Measurements from ENCODE around the gene PCDHA9.
"Not testable (repeated sequence)": the region's sequence is repeated elsewhere in the genome, so short reads cannot be mapped to it uniquely, and the experiment has no call there.

The PCDHA9 gene, protein sequence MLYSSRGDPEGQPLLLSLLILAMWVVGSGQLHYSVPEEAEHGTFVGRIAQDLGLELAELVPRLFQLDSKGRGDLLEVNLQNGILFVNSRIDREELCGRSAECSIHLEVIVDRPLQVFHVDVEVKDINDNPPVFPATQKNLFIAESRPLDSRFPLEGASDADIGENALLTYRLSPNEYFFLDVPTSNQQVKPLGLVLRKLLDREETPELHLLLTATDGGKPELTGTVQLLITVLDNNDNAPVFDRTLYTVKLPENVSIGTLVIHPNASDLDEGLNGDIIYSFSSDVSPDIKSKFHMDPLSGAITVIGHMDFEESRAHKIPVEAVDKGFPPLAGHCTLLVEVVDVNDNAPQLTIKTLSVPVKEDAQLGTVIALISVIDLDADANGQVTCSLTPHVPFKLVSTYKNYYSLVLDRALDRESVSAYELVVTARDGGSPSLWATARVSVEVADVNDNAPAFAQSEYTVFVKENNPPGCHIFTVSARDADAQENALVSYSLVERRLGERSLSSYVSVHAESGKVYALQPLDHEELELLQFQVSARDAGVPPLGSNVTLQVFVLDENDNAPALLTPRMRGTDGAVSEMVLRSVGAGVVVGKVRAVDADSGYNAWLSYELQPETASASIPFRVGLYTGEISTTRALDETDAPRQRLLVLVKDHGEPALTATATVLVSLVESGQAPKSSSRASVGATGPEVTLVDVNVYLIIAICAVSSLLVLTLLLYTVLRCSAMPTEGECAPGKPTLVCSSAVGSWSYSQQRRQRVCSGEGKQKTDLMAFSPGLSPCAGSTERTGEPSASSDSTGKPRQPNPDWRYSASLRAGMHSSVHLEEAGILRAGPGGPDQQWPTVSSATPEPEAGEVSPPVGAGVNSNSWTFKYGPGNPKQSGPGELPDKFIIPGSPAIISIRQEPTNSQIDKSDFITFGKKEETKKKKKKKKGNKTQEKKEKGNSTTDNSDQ

DNA sequence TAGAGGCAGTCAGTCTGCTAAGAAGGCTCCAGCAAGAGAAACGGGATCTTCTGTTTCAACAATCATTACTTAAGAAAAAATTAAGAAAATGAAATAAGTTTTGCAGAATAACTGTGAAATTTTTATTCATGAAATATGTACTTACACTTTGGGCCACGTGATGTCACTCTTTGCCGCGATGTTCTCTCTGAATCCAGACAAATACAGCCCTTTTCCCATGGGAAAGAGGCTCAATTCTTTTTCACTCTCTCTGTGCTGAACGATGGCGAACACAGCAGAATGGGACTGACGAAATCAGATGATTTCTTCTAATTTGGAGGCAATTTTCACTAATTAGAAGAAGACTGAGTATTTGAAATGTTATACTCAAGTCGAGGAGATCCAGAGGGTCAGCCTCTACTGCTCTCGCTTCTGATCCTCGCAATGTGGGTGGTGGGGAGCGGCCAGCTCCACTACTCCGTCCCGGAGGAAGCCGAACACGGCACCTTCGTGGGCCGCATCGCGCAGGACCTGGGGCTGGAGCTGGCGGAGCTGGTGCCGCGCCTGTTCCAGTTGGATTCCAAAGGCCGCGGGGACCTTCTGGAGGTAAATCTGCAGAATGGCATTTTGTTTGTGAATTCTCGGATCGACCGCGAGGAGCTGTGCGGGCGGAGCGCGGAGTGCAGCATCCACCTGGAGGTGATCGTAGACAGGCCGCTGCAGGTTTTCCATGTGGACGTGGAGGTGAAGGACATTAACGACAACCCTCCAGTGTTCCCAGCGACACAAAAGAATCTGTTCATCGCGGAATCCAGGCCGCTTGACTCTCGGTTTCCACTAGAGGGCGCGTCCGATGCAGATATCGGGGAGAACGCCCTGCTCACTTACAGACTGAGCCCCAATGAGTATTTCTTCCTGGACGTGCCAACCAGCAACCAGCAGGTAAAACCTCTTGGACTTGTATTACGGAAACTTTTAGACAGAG lies at the start of gene PCDHA9:
Gene PCDHA9 (plus strand): TSS at position 244 of the 964 bp plus-strand sequence. CDS start 114 bp downstream, at position 358.
- peak; percentile 4 for DNase-seq (ENCODE audit: low read depth)

DNA sequence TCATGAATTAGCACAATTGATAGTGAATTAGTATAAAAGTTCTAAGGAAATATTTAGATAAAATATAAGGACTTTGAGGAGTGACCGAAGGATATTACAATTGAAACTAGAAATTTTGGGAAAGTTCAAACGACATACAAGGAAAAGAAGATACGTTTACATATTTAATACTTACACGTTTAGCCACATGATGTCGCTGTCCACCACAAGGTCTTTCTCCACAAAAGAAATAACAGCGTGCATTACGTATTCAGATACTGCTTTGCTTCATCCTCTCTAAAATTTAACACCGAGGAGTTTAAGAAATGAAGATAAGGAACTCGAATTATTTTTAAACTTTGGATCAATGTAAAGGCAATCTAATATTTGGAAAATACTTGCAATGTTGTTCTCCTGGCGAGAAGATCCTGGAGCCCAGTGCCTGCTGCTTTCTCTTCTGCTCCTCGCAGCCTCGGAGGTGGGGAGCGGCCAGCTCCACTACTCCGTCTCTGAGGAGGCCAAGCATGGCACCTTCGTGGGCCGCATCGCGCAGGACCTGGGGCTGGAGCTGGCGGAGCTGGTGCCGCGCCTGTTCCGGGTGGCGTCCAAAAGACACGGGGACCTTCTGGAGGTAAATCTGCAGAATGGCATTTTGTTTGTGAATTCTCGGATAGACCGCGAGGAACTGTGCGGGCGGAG lies 47.2 kb upstream of the PCDHA9 start, which contains the start of gene PCDHA3:
Gene PCDHA3 (plus strand): TSS at position 242 of the 678 bp plus-strand sequence.
- DNase-seq (ENCODE audit: low read depth) = no peak

DNA sequence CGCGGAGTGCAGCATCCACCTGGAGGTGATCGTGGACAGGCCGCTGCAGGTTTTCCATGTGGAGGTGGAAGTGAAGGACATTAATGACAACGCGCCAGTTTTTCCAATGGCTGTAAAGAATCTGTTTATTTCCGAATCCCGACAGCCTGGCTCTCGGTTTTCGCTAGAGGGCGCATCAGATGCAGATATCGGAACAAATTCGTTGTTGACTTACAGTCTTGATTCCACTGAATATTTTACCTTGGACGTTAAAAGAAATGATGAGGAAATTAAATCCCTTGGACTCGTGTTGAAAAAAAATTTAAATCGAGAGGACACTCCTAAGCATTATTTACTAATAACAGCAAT lies 46.7 kb upstream of the PCDHA9 start:
- DNase-seq (ENCODE audit: low read depth) = no peak

DNA sequence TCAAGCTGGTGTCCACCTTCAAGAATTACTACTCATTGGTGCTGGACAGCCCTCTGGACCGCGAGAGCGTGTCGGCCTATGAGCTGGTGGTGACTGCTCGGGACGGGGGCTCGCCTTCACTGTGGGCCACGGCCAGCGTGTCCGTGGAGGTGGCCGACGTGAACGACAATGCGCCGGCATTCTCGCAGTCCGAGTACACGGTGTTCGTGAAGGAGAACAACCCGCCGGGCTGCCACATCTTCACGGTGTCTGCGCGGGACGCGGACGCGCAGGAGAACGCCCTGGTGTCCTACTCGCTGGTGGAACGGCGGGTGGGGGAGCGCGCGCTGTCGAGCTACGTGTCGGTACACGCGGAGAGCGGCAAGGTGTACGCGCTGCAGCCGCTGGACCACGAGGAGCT lies 45.8 kb upstream of the PCDHA9 start:
- not testable (repeated sequence) for DNase-seq (ENCODE audit: low read depth)

DNA sequence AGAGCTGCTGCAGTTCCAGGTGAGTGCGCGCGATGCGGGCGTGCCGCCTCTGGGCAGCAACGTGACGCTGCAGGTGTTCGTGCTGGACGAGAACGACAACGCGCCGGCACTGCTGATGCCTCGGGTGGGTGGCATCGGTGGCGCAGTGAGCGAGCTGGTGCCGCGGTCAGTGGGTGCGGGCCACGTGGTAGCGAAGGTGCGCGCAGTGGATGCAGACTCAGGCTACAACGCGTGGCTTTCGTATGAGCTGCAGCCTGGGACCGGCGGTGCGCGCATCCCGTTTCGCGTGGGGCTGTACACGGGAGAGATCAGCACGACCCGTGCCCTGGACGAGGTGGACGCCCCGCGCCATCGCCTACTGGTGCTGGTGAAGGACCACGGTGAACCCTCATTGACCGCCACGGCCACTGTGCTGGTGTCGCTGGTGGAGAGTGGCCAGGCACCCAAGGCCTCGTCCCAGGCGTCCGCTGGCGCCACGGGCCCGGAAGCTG lies 45.4 kb upstream of the PCDHA9 start:
- DNase-seq (ENCODE audit: low read depth) = no peak

DNA sequence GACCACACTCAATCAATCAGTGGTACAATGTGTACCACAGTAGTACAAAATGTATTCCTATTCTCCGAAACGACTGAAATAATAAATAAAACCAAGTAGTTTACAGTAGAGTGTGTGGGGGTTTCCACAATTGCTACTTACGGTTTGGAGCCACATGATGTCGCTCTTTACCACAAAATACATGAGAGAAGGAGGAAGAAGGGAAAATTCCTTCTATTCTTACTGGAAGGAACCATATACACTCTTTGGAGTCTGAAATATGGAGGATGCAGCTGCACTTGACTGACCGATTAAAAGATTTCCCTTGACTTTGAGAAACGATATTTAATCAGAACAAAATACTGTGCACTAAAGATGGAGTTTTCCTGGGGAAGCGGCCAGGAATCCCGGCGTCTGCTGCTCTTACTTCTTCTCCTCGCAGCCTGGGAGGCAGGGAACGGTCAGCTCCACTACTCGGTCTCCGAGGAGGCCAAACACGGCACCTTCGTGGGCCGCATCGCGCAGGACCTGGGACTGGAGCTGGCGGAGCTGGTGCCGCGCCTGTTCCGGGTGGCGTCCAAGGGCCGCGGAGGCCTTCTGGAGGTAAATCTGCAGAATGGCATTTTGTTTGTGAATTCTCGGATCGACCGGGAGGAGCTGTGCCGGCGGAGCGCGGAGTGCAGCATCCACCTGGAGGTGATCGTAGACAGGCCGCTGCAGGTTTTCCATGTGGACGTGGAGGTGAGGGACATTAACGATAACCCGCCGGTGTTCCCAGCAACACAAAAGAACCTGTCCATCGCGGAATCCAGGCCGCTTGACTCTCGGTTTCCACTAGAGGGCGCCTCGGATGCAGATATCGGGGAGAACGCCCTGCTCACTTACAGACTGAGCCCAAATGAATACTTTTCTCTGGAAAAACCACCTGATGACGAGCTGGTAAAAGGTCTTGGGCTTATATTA lies 41.1 kb upstream of the PCDHA9 start, which contains the start of gene PCDHA4:
Gene PCDHA4 (plus strand): TSS at position 235 of the 942 bp plus-strand sequence.
- no peak for DNase-seq (ENCODE audit: low read depth)

DNA sequence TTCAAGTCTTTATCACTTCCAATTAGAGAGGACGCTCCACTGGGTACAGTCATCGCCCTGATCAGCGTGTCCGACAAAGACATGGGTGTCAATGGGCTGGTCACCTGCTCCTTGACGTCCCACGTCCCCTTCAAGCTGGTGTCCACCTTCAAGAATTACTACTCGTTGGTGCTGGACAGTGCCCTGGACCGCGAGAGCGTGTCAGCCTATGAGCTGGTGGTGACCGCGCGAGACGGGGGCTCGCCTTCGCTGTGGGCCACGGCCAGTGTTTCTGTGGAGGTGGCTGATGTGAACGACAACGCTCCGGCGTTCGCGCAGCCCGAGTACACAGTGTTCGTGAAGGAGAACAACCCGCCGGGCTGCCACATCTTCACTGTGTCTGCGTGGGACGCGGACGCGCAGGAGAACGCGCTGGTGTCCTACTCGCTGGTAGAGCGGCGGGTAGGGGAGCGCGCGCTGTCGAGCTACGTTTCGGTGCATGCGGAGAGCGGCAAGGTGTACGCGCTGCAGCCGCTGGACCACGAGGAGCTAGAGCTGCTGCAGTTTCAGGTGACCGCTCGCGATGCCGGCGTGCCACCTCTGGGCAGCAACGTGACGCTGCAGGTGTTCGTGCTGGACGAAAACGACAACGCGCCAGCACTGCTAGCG lies 39.8 kb upstream of the PCDHA9 start:
- DNase-seq (ENCODE audit: low read depth) = not testable (repeated sequence)

DNA sequence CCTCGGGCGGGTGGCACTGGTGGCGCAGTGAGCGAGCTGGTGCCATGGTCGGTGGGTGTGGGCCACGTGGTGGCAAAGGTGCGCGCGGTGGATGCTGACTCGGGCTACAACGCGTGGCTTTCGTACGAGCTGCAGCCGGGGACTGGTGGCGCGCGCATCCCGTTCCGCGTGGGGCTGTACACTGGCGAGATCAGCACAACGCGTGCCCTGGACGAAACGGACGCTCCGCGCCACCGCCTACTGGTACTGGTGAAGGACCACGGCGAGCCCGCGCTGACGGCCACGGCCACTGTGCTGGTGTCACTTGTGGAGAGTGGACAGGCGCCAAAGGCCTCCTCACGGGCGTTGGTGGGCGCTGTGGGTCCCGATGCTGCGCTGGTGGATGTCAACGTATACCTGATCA lies 39.3 kb upstream of the PCDHA9 start:
- no peak for DNase-seq (ENCODE audit: low read depth)

DNA sequence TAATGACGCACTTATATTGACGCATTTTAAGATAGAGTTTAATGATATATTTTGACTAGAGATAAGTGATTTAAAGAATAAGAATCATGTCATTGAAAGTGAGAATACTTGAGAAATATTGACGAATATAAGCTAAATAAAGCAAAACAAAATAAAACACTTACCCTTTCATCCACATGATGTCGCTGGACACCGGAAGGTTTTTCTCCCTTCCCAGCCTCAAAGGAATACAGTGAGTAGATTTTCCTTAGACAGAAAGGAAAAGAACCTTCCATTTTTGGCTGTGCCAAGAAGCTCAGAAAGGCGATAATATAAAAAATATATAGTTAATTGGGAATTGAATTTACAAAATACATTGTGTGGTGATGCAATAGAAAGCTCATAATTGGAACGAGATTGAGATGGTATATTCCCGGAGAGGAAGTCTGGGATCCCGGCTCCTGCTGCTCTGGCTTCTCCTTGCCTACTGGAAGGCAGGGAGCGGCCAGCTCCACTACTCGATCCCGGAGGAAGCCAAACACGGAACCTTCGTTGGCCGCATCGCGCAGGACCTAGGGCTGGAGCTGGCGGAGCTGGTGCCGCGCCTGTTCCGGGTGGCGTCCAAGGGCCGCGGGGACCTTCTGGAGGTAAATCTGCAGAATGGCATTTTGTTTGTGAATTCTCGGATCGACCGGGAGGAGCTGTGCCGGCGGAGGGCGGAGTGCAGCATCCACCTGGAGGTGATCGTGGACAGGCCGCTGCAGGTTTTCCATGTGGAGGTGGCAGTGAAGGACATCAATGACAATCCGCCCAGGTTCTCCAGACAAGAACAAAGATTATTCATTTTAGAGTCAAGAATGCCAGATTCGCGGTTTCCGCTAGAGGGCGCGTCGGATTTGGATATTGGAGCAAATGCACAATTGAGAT lies 26.6 kb upstream of the PCDHA9 start, which contains the start of gene PCDHA5:
Gene PCDHA5 (plus strand): TSS at position 239 of the 906 bp plus-strand sequence.
- peak; percentile 4 for DNase-seq (ENCODE audit: low read depth)

DNA sequence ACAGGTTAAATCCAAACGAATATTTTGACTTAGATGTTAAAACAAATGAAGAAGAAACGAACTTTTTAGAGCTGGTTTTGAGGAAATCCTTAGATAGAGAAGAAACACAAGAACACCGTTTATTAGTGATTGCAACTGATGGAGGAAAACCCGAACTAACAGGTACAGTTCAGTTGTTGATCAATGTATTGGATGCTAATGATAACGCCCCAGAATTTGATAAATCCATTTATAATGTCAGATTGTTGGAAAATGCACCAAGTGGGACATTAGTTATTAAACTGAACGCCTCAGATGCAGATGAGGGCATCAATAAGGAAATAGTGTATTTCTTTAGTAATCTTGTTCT lies 25.9 kb upstream of the PCDHA9 start:
- DNase-seq (ENCODE audit: low read depth) = no peak

DNA sequence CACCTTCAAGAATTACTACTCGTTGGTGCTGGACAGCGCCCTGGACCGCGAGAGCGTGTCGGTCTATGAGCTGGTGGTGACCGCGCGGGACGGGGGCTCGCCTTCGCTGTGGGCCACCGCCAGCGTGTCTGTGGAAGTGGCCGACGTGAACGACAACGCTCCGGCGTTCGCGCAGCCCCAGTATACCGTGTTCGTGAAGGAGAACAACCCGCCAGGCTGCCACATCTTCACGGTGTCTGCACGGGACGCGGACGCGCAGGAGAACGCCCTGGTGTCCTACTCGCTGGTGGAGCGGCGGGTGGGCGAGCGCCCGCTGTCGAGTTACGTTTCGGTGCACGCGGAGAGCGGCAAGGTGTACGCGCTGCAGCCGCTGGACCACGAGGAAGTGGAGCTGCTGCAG lies 25.2 kb upstream of the PCDHA9 start:
- DNase-seq (ENCODE audit: low read depth) = not testable (repeated sequence)

DNA sequence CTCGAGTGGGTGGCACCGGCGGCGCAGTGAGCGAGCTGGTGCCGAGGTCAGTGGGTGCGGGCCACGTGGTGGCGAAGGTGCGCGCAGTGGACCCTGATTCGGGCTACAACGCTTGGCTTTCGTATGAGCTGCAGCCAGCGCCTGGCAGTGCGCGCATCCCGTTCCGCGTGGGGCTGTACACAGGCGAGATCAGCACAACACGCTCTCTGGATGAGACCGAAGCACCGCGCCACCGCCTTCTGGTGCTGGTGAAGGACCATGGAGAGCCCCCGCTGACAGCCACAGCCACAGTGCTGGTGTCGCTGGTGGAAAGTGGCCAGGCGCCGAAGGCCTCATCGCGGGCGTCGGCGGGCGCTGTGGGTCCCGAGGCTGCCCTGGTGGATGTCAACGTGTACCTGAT lies 24.7 kb upstream of the PCDHA9 start:
- DNase-seq (ENCODE audit: low read depth) = no peak

DNA sequence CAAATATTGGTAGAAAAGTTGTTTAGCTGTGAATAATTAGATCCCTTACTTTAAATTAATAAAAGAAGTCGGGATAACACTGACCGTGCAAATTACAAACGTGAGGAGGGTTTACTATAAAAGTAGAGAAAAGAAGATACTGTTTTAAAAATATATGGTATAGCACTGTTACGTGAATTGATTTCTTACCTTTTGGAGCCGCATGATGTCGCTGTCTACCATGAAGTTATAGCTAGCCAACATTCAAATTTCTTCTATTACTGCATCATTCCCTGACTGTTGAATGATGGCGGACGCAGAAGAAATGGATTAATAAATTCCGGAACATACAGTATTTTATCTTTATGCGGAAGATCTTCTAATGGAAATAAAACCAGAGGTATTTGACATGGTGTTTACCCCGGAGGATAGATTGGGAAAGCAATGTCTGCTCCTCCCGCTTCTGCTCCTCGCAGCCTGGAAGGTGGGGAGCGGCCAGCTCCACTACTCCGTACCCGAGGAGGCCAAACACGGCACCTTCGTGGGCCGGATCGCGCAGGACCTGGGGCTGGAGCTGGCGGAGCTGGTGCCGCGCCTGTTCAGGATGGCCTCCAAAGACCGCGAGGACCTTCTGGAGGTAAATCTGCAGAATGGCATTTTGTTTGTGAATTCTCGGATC lies 20.3 kb upstream of the PCDHA9 start, which contains the start of gene PCDHA6:
Gene PCDHA6 (plus strand): TSS at position 257 of the 658 bp plus-strand sequence. CDS start 132 bp downstream, at position 389.
- DNase-seq (ENCODE audit: low read depth) = no peak

DNA sequence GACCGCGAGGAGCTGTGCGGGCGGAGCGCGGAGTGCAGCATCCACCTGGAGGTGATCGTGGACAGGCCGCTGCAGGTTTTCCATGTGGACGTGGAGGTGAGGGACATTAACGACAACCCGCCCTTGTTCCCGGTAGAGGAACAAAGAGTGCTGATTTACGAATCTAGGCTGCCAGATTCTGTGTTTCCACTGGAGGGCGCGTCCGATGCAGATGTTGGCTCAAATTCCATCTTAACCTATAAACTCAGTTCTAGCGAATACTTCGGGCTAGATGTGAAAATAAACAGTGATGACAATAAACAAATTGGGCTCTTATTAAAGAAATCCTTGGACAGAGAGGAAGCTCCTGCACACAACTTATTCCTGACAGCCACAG lies 19.8 kb upstream of the PCDHA9 start:
- no peak for DNase-seq (ENCODE audit: low read depth)

DNA sequence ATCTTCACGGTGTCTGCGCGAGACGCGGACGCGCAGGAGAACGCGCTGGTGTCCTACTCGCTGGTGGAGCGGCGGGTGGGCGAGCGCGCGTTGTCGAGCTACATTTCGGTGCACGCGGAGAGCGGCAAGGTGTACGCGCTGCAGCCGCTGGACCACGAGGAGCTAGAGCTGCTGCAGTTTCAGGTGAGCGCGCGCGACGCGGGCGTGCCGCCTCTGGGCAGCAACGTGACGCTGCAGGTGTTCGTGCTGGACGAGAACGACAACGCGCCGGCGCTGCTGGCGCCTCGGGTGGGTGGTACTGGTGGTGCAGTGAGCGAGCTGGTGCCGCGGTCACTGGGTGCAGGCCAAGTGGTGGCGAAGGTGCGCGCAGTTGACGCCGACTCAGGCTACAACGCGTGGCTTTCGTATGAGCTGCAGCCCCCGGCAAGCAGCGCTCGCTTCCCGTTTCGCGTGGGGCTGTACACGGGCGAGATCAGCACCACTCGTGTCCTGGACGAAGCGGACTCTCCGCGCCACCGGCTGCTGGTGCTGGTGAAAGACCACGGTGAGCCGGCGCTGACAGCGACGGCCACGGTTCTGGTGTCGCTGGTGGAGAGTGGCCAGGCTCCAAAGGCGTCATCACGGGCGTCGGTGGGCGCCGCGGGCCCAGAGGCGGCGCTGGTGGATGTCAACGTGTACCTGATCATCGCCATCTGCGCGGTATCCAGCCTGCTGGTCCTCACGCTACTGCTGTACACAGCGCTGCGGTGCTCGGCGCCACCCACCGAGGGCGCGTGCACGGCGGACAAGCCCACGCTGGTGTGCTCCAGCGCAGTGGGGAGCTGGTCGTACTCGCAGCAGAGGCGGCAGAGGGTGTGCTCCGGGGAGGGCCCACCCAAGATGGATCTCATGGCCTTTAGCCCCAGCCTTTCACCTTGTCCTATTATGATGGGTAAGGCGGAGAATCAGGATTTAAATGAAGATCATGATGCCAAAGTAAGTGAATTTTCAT lies 18.4 kb upstream of the PCDHA9 start:
- not testable (repeated sequence) for DNase-seq (ENCODE audit: low read depth)

DNA sequence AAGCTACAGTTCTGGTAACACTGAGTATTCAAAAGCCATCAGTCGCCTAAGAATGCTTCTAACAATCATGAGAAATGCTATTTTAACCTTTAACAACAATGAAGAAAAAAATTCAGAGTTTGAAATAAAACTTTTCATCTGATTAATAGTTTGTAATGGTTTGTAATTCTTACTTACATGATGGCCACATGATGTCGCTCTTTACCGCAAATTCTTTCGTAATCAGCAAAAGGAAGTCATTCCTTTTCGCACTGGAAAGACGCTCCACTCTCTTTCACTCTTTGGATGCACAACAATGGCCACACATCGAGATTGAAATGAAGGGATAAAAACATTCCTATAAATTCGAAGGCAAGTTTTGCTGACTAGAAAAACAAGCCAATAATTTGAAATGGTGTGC lies 14.2 kb upstream of the PCDHA9 start, which contains the start of gene PCDHA7:
Gene PCDHA7 (plus strand): TSS at position 277 of the 400 bp plus-strand sequence. CDS start 115 bp downstream, at position 392.
- DNase-seq (ENCODE audit: low read depth) = peak; percentile 61
